Stimulated activated CD8-positive, alpha-beta memory T cell treated with anti-CD3 and anti-CD28 coated beads, Interleukin-4, amount 100 ng/mL, for 4 hours (primary cell): ENCODE measurements around the gene NKIRAS1.
"Not testable (repeated sequence)": the region's sequence is repeated elsewhere in the genome, so short reads cannot be mapped to it uniquely, and the experiment has no call there.

ENCODE experiments used
- DNase-seq, 2 donors: peaks; one replicate each; pipeline ENCODE4 v3.0.0-alpha.2; 2020; ENCODE audit warnings: low read depth in 2 of 2, low spot score in 1 of 2

Gene NKIRAS1

DNA sequence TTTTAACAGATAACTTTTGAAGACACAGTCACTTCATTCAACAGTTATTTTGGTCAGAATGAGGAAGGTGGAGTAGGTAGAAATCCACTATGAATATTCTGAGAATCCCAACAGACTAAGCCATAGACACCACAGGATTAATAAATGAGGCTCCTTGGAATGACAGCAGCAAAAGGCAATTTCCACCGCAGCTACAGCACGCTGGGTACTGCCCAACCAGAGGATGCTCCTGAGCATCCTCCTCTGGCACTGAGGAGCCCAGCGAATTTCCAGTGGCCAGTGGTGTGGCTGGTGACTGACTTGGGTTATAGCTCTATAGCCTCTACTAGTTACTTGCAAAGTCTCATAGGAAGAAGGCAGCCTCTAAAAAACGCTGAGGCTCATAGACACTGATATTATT is 24.6 kb upstream of the NKIRAS1 start:
- DNase-seq: no peak

DNA sequence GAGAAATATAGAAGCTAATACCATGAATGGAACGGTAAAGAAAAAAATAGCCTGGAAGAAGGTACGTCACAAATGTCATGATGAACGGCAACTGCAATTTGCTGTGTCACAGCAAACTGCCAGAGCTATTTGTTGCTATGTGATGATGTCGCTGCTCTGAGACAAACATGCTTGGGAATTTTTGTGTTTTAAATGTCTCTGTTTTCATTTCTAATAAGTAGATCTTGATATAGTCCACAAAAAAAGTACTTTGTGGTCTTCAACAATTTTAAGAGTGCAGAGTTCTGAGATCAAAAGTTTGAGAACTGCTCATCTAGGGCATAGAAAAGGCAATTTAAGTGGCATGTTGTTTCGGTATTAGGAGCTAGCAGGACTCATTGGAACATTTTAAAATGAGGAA is 24.0 kb upstream of the NKIRAS1 start:
- no peak for DNase-seq

DNA sequence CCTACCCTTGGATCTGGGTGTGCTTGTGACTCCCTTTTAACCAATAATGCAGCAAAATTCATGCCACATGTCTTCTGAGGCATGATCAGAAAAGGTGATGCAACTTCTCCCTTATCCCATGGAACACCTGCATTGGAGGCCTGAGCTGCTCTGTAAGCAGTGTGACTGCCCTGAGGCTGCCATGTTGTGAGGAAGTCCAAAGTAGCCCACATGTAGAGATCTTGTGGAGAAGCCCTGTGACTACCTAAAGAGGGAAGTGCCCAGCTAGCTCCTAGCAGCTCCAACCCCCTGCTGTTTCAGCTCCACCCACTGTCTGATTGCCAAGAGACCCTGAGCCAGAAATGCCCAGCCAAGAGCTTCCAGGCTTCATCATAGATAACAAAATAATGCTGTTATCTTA is 21.9 kb upstream of the NKIRAS1 start:
- DNase-seq: no peak

DNA sequence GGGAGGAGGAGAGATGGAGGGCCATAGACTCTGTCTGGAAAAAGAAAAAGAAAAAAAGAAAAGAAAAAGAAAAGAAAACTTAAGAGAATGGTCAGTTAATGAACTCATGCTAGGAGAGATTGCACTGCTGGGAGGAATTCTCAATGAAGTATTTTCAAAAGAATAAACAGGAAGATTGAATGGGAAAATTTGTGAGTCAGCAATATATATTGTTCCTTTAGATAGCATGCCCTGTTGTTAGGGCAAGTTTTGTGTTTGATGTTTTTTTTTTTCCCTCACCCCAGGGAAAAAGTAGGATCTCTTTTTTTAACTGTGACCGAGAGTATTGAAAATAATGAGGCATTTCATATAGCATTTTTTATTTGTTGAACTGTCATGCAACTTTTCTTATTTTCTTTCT is 20.5 kb upstream of the NKIRAS1 start:
- no peak for DNase-seq

DNA sequence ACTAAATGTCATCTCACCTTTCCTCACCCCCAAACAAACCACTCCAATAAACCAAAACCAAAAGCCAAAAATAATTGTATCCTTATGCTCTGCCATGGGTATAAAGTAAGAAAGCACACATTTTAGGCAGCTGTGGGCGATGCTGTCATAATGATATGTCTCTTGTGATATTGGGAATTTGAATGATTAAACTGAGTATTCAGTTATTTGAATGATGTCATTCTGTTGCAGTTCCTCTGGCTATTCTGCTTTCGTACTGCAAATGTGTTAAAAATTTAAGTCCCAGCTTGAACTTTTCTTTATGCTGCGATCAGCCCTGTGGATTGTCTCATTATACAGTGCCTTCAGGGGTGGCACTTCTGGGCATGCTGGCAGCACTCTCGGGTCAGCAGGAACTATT is 17.5 kb upstream of the NKIRAS1 start:
- no peak for DNase-seq

DNA sequence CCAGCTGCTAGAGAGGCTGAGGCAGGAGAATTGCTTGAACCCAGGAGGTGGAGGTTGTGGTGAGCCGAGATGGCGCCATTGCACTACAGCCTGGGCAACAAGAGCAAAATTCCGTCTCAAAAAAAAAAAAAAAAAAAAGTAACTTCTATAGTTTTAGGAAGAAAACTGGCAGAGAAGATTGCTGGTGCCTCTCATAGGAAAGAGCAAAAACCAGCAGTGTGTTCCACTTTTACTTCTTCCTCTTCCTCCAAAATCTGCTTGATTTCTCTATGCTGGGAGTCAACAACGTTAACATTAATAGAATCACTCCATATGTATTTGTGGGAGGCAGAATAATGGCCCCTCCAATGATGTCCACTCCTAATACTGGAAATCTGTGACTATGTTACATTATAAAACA is 15.8 kb upstream of the NKIRAS1 start:
- DNase-seq: no peak

DNA sequence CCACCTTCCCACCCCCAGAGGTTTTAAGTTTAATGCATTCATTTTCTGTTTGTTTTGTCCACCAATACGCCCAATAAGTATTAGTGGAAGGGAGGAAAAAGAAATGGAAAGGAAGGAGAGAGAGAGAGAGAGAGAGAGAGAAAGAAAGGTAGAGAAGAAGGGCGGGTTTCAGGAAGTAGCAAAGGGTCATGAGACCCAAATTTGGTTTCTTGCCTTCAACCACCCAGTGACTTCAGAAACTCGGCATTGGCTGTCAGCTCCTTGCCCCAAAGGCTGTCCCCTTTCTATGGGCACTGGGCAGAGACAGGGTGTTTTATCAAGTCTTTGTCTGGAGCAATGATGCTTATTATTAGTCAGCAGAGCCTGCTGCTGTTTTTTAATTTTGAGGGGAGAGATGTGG is 14.8 kb upstream of the NKIRAS1 start:
- DNase-seq: no peak

DNA sequence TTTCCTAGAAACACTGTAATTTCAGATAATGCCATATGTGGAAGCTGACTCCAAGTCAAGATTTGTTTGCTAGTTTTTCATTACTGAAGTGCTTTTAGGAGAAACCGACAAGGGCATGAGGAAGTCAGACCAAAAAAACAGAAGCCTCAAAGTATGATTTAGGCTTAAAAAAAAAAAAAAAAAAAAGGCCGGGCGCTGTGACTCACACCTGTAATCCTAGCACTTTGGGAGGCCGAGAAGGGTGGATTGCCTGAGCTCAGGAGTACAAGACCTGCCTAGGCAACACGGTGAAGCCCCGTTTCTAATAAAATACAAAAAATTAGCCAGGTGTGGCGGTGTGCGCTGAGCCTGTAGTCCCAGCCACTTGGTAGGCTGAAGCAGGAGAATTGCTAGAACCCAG is 11.7 kb upstream of the NKIRAS1 start:
- DNase-seq: no peak

DNA sequence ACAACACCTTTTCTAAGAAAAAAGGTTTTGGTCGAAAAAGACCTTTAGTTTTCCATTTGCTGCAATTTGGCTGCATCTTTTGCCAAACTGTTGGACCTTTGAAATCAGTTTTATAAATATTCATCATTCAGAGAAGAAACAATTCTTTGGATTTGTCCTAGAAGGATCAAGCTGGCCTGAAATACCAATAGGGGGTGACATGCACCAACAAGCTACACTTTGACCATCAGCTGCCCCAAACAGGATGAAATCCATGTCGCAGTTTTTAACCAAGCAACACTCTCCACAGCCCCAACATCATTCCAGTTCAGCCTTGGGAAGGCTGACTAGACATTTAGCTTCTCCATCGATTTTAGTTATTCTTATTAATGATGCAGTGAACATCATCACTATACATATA is 9.9 kb upstream of the NKIRAS1 start:
- DNase-seq: no peak

DNA sequence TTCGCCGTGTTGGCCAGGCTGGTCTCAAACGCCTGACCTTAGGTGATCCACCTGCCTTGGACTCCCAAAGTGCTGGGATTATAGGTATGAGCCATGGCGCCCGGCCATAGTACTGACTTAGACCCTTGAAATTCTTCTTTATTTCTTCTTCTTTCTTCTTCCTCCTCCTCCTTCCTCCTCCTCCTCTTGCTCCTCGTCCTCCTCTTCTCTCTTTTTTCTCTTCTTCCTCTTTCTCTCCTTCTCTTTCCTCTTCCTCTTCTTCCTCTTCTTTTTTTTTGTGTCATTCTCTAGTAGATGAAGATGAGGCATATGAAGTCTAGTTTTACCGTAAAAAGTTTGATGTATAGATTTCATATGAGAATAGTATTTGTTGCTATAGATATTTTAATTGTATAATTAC is 9.5 kb upstream of the NKIRAS1 start:
- DNase-seq: no peak

DNA sequence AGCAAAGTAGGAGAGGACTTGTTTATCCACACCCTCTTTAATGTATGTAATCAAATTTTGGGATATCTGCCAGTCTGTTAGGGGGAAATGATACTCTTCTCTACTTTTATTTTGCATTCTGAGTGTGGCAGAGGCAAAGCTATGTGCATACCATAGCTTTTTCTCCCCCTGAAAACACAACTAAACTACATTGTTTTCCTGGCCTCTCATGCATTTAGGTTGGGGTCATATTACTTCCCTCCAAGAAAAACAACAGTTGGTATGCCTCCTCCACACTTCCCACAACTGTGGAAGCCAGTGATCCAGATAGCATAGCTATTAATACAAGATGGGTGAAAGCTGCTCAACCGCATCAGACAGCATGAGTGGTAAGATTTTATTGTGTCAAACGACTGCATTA is 7.0 kb upstream of the NKIRAS1 start:
- DNase-seq: no peak

DNA sequence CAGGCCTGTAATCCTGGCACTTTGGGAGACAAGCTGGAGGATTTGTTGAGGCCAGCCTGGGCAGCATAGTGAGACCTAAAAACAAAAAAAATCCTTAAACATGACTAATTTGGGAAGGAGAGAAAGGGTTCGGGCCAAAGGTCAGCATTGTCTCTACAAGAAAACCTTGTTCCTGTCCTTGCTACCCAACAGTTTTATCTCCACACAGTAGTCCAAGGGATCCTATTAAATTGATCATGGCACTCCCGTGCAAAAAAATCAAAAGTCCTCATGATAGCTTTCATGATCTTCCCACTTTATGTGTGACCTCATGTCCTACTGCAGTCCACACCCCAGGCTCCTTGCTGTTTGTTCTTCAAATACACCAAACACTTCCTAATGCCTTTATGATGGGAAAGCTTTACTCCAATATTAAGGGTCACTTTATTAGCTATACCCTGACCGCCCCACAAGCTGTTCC is 4.3 kb upstream of the NKIRAS1 start:
- no peak for DNase-seq

DNA sequence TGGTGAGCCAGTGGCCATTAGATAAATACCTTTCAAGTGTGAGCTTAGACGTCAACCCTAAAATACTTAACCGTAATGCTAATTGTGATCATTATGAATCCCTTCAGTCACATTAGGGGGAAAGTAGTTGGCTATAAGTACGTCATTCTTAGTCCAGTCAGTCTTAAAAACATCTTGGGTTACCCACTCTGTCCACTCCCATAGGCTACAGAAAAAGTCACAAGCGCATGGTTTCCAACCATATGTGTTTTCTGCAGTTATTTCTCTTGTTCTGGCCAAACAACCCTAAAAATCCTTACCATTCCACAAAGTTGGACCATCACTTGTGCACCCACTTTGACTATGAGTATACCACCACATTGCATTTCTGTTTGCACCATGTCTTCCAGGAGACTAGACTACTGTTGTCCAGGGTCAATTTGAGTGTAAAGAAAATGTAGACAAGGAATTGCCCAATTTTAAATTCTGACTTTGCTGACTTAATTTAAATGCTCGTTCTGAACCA is 3.4 kb upstream of the NKIRAS1 start:
- no peak for DNase-seq

DNA sequence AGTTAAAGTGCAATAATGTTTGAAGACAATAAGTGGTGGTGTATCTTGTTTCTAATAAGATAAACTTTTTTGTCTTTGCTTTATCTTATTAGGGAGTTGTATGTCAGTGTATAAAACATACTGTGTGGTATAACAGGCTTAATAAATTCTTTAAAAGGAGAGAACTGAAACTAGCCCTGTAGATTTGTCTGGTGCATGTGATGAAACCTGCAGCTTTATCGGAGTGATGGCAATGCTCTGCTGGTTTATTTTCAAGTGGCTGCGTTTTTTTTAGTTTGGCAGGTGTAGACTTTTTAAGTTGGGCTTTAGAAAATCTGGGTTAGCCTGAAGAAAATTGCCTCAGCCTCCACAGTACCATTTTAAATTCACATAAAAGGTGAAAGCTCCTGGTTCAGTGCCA is 2.8 kb upstream of the NKIRAS1 start:
- DNase-seq: no peak

DNA sequence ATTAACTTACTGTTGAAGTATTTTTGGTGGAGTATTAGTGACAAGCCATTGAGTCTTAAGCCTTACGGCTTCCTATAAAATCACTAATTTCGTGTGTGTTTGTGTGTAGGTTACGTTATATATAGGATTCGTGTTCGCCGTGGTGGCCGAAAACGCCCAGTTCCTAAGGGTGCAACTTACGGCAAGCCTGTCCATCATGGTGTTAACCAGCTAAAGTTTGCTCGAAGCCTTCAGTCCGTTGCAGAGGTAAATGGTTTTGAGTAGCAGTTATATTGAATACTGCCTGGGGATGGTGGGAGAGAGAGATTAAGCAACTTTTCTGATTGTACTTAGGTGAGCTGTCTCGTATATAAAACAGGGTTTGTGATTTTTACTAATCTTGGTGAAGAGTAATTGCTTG is 1.5 kb upstream of the NKIRAS1 start:
- not testable (repeated sequence) for DNase-seq

DNA sequence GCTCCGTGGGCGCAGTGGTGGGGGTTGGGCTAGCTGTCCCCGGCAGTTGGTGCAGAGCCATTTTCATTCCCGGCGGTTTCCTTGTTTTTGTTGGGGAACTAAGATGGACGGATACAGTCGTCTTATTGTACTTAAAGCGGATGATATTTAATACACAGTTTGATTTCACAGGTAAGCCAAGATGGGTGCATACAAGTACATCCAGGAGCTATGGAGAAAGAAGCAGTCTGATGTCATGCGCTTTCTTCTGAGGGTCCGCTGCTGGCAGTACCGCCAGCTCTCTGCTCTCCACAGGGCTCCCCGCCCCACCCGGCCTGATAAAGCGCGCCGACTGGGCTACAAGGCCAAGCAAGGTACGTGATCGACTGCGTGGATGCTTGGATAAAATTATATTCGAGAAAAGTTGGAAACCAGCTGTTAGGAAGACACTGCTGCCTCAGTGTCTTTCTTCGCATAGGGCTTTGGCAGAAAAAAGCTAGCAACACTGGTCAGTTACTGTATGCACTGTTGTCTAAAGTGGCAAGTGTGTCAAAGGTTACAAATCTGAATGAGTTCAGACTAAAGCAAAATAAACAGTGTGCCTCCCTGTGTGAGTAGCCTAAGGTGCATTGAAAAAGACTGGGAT is 1.0 kb upstream of the NKIRAS1 start:
- not testable (repeated sequence) for DNase-seq

DNA sequence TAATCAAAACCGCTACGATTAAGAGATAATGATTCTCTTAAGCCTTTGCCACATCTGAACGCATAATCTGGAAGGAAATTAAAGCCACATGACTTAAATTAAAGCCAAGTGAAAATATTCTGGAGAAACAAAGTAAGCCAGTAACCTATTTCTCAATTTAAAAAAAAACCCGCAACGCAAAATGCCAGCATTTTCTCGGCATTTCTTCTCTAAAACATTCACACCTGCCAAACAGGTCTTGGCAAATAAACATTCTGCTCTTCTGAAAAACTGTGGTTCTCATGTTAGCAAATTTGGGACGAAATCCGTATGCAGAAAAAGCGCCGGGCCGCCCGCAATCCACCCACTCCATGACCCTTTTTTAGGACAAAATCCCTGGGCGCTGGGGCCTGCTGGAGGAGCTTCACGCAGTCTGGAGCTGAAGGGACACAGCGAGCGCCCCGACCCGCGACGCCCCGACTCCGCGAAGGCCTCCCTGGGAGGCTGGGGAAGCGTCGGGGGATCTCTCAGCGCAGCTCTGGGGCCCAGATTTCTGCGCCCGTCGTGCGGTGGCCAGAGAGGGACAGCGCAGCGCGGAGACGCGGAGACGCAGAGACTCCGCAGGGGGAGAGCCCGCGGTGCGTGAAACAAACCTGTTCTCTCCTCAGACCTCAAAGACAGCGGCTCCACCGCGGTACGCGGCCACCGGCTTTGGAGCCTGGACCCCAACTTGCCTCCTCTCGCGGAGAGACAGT is 471 bp downstream of the NKIRAS1 start:
- DNase-seq: no peak

DNA sequence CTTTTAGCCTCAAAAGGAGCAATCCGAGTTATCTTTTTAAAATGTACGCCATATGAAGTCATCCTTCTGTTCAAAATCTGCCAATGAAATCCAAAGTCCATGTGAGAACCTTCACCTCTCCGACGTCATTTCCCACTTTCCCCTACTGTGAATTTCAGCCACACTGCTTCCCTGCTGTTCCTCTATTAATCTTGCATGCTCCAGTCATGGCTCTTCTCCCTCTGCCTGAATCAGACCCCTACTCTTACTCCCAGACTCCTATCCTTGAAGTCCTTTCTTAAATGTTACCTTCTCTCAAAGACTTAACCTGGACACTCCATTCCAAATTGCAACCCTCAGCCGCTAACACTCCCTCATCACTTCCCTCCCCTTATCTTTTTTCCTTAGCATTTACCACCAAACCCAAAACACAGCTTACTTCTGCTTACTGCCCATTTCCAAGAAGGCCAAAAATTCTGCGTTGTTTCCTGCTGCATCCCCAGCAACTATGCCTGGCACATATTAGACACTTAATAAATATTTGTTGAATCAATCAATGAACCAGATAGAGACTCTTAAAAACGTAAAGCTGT is 1.2 kb downstream of the NKIRAS1 start:
- DNase-seq: no peak

DNA sequence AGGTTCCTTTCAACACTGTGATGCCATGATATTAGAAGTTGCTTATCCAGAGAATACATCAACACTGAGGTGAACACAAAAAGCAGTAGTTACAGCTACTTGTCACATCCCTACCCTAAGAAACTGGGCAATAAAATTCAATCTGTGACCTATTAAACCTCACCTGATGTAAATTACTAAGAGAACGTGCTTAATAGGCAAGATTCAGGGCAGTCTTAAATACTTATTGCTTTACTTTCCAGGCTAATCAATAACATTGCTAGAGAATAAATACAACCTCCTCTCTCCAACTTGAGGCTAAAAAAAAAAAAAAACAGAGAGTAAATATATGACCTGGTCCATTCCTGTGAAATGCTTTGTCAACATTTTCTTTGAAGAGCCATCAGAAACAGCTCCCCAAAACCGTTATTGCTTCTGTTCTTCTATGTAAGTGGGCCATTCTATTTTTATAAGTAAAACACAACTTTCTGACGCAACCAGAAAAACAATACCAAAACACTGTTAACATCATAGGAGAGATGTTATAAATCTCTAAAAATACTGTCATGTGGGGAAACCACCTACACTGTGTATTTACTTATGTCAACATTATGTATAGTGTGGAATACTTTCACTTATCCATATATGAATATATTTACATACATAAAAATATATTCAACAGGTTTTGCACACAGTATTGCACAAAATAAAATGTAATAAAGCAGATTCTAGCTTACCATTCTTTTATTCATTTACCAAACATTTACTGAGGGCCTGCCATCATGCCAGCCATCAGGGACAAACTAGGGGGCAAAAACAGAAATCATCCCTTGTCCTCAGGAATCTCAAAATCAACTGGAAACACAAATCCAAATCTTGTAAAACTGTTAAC is 2.7 kb downstream of the NKIRAS1 start:
- no peak for DNase-seq

DNA sequence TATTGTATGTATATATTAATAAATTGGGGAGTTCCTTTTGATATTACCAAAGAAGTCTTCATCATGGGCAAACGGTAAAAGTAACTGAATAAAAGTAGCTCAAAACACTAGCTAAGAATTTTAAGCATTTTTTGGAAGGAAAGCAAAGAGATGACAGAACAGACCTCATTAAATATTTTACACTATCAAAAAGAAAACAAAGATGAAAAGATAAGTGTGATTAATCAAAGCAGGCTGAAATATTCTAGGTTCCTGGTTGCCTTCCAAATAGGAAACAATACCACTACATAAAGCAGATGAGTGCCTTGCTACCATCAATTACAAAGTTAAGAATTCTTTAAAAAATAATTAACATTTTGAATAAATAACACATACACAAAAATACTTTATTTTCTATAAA is 3.6 kb downstream of the NKIRAS1 start:
- no peak for DNase-seq

DNA sequence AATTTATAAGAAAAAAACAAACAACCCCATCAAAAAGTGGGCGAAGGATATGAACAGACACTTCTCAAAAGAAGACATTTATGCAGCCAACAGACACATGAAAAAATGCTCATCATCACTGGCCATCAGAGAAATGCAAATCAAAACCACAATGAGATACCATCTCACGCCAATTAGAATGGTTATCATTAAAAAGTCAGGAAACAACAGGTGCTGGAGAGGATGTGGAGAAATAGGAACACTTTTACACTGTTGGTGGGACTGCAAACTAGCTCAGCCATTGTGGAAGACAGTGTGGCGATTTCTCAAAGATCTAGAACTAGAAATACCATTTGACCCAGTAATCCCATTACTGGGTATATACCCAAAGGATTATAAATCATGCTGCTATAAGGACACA is 4.5 kb downstream of the NKIRAS1 start:
- DNase-seq: not testable (repeated sequence)

DNA sequence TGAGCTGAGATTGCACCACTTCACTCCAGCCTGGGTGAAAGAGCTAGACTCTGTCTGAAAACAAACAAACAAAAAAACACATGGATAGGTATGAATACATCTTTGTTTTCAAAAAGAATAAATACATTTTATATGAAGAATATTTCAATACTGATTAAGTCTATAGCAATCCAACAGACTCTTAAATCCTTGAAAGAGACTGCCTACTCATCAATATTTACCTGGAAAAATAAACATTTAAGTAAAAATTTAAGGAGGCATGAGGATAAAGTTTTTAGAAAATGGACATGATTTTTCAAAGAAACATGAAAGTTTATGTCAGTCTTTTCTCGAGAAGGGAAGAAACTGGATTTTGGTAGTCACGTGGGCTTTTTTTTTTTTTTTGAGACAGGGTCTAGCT is 5.4 kb downstream of the NKIRAS1 start:
- DNase-seq: no peak
